Measurements from ENCODE around the gene RBSN.

GRCh38 chr3:15023249-15023648 lies 75.7 kb downstream of the RBSN start:
- TF ChIP-seq CTCF (IDR thresholded peaks at IDR 0.05; ENCODE audit: low read depth, low read length, poor library complexity, severe bottlenecking) (no peak), EZH2phosphoT487 (IDR thresholded peaks at IDR 0.05; ENCODE audit: borderline replicate concordance, low read length) (no peak)

All from DOHH2 (cell line).